H9 (cell line): Measurements from ENCODE around the gene RAD1. TPM values are rescaled to one million over a fixed set of nuclear protein-coding genes. Genes with fewer than 3 reads are reported as not detected.

Experiments used
- DNase-seq: peaks from one replicate; pipeline ENCODE4 v3.0.0-alpha.2; 2017
- H2AFZ ChIP-seq: one replicate; pipeline ENCODE4 v1.6.1; 2013; ENCODE audit warnings: mild to moderate bottlenecking, low read length, control low read depth, moderate library complexity
- H2AK5ac ChIP-seq: 2 replicates; pipeline ENCODE4 v1.6.1; 2013; ENCODE audit warnings: low read length, control low read depth, mixed read lengths; ENCODE audit not compliant: insufficient read length
- H2BK120ac ChIP-seq: one replicate; pipeline ENCODE4 v1.6.1; 2013; ENCODE audit warnings: low read depth, mild to moderate bottlenecking, low read length, control low read depth, inconsistent platforms; ENCODE audit not compliant: poor library complexity, severe bottlenecking
- H2BK12ac ChIP-seq: 2 replicates; pipeline ENCODE4 v1.6.1; 2013; ENCODE audit warnings: low read length, control low read depth, mixed read lengths, low read depth; ENCODE audit not compliant: insufficient read length
- H2BK15ac ChIP-seq: 2 replicates; pipeline ENCODE4 v1.6.1; 2013; ENCODE audit warnings: low read depth, low read length, control low read depth
- H2BK20ac ChIP-seq: one replicate; pipeline ENCODE4 v1.6.1; 2013; ENCODE audit warnings: low read depth, mild to moderate bottlenecking, low read length, control low read depth, inconsistent platforms; ENCODE audit not compliant: poor library complexity, severe bottlenecking
- H2BK5ac ChIP-seq: 2 replicates; pipeline ENCODE4 v1.6.1; 2013; ENCODE audit warnings: low read length, control low read depth, mixed read lengths; ENCODE audit not compliant: insufficient read length
- H3K14ac ChIP-seq: 2 replicates; pipeline ENCODE4 v1.6.1; 2013; ENCODE audit warnings: low read length, control low read depth; ENCODE audit not compliant: insufficient read depth
- H3K18ac ChIP-seq: 2 replicates; pipeline ENCODE4 v1.6.1; 2013; ENCODE audit warnings: low read depth, mild to moderate bottlenecking, mixed read lengths, low read length, control low read depth; ENCODE audit not compliant: insufficient read length
- H3K23ac ChIP-seq: 2 replicates; pipeline ENCODE4 v1.6.1; 2013; ENCODE audit warnings: low read length, control low read depth, mixed read lengths, low read depth; ENCODE audit not compliant: insufficient read length
- H3K23me2 ChIP-seq: 2 replicates; pipeline ENCODE4 v1.6.1; 2013; ENCODE audit warnings: low read depth, mild to moderate bottlenecking, mixed read lengths, low read length, control low read depth; ENCODE audit not compliant: insufficient read length, poor library complexity, severe bottlenecking
- H3K27ac ChIP-seq: 2 replicates; pipeline ENCODE4 v1.5.1; 2013; ENCODE audit warnings: low read length, control low read depth, mixed read lengths, low read depth; ENCODE audit not compliant: insufficient read length
- H3K27me3 ChIP-seq: 2 replicates; pipeline ENCODE4 v1.6.1; 2013; ENCODE audit warnings: low read length, control low read depth, inconsistent platforms; ENCODE audit not compliant: insufficient read depth
- H3K4ac ChIP-seq: 2 replicates; pipeline ENCODE4 v1.6.1; 2013; ENCODE audit warnings: low read depth, mild to moderate bottlenecking, control low read depth, inconsistent platforms, low read length, moderate library complexity
- H3K4me1 ChIP-seq: 2 replicates; pipeline ENCODE4 v1.6.1; 2013; ENCODE audit warnings: low read length, control low read depth, inconsistent platforms; ENCODE audit not compliant: insufficient read depth
- H3K4me2 ChIP-seq: 2 replicates; pipeline ENCODE4 v1.6.1; 2013; ENCODE audit warnings: low read length, control low read depth, mixed read lengths; ENCODE audit not compliant: insufficient read length, insufficient read depth
- H3K56ac ChIP-seq: 2 replicates; pipeline ENCODE4 v1.6.1; 2013; ENCODE audit warnings: low read depth, mild to moderate bottlenecking, mixed read lengths, low read length, control low read depth; ENCODE audit not compliant: insufficient read length
- H3K79me1 ChIP-seq: 2 replicates; pipeline ENCODE4 v1.6.1; 2013; ENCODE audit warnings: low read depth, mild to moderate bottlenecking, moderate library complexity, low read length, control low read depth, inconsistent platforms; ENCODE audit not compliant: insufficient read depth, poor library complexity, severe bottlenecking
- H3K79me2 ChIP-seq: 2 replicates; pipeline ENCODE4 v1.6.1; 2013; ENCODE audit warnings: low read length, control low read depth, inconsistent platforms; ENCODE audit not compliant: insufficient read depth
- H3K9ac ChIP-seq: 2 replicates; pipeline ENCODE4 v1.6.1; 2013; ENCODE audit warnings: low read length, control low read depth, mixed read lengths; ENCODE audit not compliant: insufficient read length; ENCODE audit errors: extremely low read depth
- H3K9me3 ChIP-seq: one replicate; pipeline ENCODE4 v1.6.1; 2013; ENCODE audit warnings: low read depth, low read length, inconsistent platforms; ENCODE audit not compliant: control insufficient read depth
- H3T11ph ChIP-seq: one replicate; pipeline ENCODE4 v1.6.1; 2013; ENCODE audit warnings: mild to moderate bottlenecking, low read length, control low read depth, inconsistent platforms
- H4K20me1 ChIP-seq: one replicate; pipeline ENCODE4 v1.6.1; 2013; ENCODE audit not compliant: control insufficient read depth, insufficient read length, insufficient read depth
- H4K5ac ChIP-seq: 2 replicates; pipeline ENCODE4 v1.6.1; 2013; ENCODE audit warnings: low read depth, mild to moderate bottlenecking, mixed read lengths, low read length, control low read depth; ENCODE audit not compliant: insufficient read length
- H4K8ac ChIP-seq: replicated peaks from 2 replicates; pipeline ENCODE4 v1.6.1; 2013; ENCODE audit warnings: low read length, control low read depth, mixed read lengths, low read depth; ENCODE audit not compliant: insufficient read length
- H4K91ac ChIP-seq: 2 replicates; pipeline ENCODE4 v1.6.1; 2013; ENCODE audit warnings: low read depth, mild to moderate bottlenecking, moderate library complexity, mixed read lengths, low read length, control low read depth; ENCODE audit not compliant: insufficient read length
- H3K27ac Mint-ChIP-seq, 3 experiments: 2 replicates in 2 of 3; 3 replicates in 1 of 3; pipeline ENCODE4 v1.8.0; 2020 to 2021; ENCODE audit warnings: mixed read lengths in 3 of 3, mild to moderate bottlenecking in 1 of 3, moderate library complexity in 1 of 3
- H3K27me3 Mint-ChIP-seq: 2 replicates; pipeline ENCODE4 v1.8.0; 2021; ENCODE audit warnings: low read depth, mild to moderate bottlenecking, moderate library complexity, mixed read lengths
- H3K36me3 Mint-ChIP-seq, 3 experiments: 2 replicates in 2 of 3; 3 replicates in 1 of 3; pipeline ENCODE4 v1.8.0; 2020 to 2021; ENCODE audit warnings: low read depth in 3 of 3, mixed read lengths in 3 of 3; ENCODE audit not compliant: insufficient read depth in 1 of 3
- H3K4me1 Mint-ChIP-seq, 2 experiments: 2 replicates each; pipeline ENCODE4 v1.8.0; 2020; ENCODE audit warnings: mixed read lengths in 2 of 2
- H3K4me3 Mint-ChIP-seq, 2 experiments: 2 replicates in 1 of 2; 3 replicates in 1 of 2; pipeline ENCODE4 v1.8.0; 2020 to 2021; ENCODE audit warnings: mild to moderate bottlenecking in 2 of 2, mixed read lengths in 2 of 2, moderate library complexity in 1 of 2
- H3K9me3 Mint-ChIP-seq, 2 experiments: 2 replicates in 1 of 2; 3 replicates in 1 of 2; pipeline ENCODE4 v1.8.0; 2020; ENCODE audit warnings: mild to moderate bottlenecking in 2 of 2, mixed read lengths in 2 of 2, moderate library complexity in 1 of 2
- CTCF ChIP-seq: fragments of 200-600 bp; sonication (generic); conservative IDR thresholded peaks from 3 replicates; pipeline ENCODE4 v1.8.0; 2021; ENCODE audit warnings: antibody characterized with exemption, mild to moderate bottlenecking
- WGBS: extraction: QIAGEN DNeasy Blood & Tissue Kit; methylation state at CpG from one replicate; pipeline ENCODE4 v1.1.7; 2013; ENCODE audit warnings: missing lambda C conversion rate, low lambda C conversion rate, mixed read lengths; ENCODE audit not compliant: insufficient read length; ENCODE audit errors: extremely low coverage; 5-methylcytosine and 5-hydroxymethylcytosine counted together
- total RNA-seq: library from RNA; stranded (reverse); gene quantifications from 2 replicates; pipeline ENCODE4 v1.2.1, GENCODE V29; 2021

Gene RAD1
- total RNA-seq, 1 experiment from 2014 or later, result 39.5 TPM

DNA sequence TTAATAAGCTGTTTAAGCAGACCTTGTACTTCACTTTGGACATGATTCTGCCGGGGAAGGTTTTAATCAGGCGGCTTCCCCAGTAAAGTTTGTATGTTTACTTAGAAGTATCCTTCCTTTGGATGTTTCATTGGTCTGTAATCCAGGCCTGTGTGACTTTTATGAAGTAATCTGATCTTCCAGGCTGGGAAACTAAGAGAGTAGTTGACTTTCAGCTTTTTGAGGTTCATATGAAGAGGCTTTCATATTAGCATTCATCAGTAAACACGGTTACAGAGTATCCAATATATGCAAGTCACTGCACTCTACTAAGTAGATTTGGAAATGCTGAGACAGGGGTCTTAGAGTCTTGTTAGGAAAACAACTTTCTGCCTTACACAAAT is 15.1 kb upstream of the RAD1 start:
- no peak overlapping the region for H3K56ac ChIP-seq
- H3K18ac ChIP-seq, result no peak overlapping the region
- H3K36me3 Mint-ChIP-seq, result peaks cover 8 to 41% (median 31%) of the 10 kb centered on the region in 3 experiments
- no peaks in the 10 kb centered on the region for H3K27me3 Mint-ChIP-seq
- H3K4me1 ChIP-seq, result no peaks in the 10 kb centered on the region; the same call in 1 of the 2 replicates
- H3K4me1 Mint-ChIP-seq, result peaks cover 17 to 20% of the 10 kb centered on the region in 2 experiments
- no peak overlapping the region for H2AK5ac ChIP-seq
- peaks cover 10% of the 10 kb centered on the region; the same call in 1 of the 2 replicates for H3K79me2 ChIP-seq
- H4K5ac ChIP-seq, result no peak overlapping the region
- no peak for DNase-seq
- H4K20me1 ChIP-seq, result no peaks in the 10 kb centered on the region
- no peak overlapping the region for H2BK5ac ChIP-seq
- peak overlapping the region; percentile 98 to 99 for H3K4me3 Mint-ChIP-seq
- no peaks in the 10 kb centered on the region for H3K9me3 ChIP-seq
- H3K23me2 ChIP-seq, result peaks cover 6% of the 10 kb centered on the region
- no peaks in the 10 kb centered on the region for H3K27me3 ChIP-seq
- H3K79me1 ChIP-seq, result peaks cover 10% of the 10 kb centered on the region
- no peak overlapping the region for H2BK120ac ChIP-seq
- WGBS, result no CpG with 5 or more reads among the region's 3 CpGs
- H3T11ph ChIP-seq, result no peak overlapping the region
- no peak overlapping the region for H3K4ac ChIP-seq
- peak overlapping the region; percentile 82 for H3K9ac ChIP-seq
- H3K27ac Mint-ChIP-seq, result peak overlapping the region; percentile 86 to 99 (median 96); a peak in 6 of 7 replicates
- H3K27ac ChIP-seq, result no peak overlapping the region
- H3K4me2 ChIP-seq, result peak overlapping the region; percentile 67
- no peak overlapping the region for H2BK12ac ChIP-seq
- H2BK15ac ChIP-seq, result no peak overlapping the region
- H3K23ac ChIP-seq, result no peak overlapping the region
- H2AFZ ChIP-seq, result no peak overlapping the region
- H3K9me3 Mint-ChIP-seq, result no peaks in the 10 kb centered on the region; a peak in 1 of 5 replicates
- H4K91ac ChIP-seq, result no peak overlapping the region
- no peak overlapping the region for H2BK20ac ChIP-seq
- peak overlapping the region; percentile 78; the same call in 1 of the 2 replicates for H3K14ac ChIP-seq
- TF ChIP-seq CTCF, result no peak
- H4K8ac ChIP-seq, result no peak overlapping the region
